HCT116 (cell line): ENCODE data around the gene CXCL5. TPM values are rescaled to one million over a fixed set of nuclear protein-coding genes. Genes with fewer than 3 reads are reported as not detected.

Source experiments
- ATAC-seq: fragments of 200-7000 bp; cut with Tn5 transposase; 2 replicates; pipeline ENCODE4 v1.9.1; 2020; ENCODE audit warnings: mild to moderate bottlenecking, moderate library complexity
- BruUV-seq: library from RNA; stranded (reverse); fragments of 400-500 nt; replicated peaks from 2 replicates; lab custom pipeline; 2021; lab: Mats Ljungman, UMichigan
- CTCF ChIA-PET: fragments of 300-600 bp; sonication (Branson Sonifier 250); formaldehyde crosslinking; loops from one replicate; lab custom pipeline; 2021; ENCODE audit warnings: antibody characterized with exemption; lab: Charles Lee
- POLR2A ChIA-PET: fragments of 300-600, 350-600 bp; sonication (Branson Sonifier 250); formaldehyde crosslinking; loops from one replicate; lab custom pipeline; 2021; ENCODE audit warnings: antibody characterized with exemption; lab: Charles Lee
- RAD21 ChIA-PET, 2 experiments: fragments of 300-600 bp; sonication (Branson Sonifier 250); formaldehyde crosslinking; loops; one replicate each; lab custom pipeline; 2023; ENCODE audit warnings: low total read pairs in 2 of 2; ENCODE audit not compliant: uncharacterized antibody in 2 of 2, unreplicated experiment in 2 of 2, low non-redundant PET in 1 of 2; lab: Charles Lee
- DNase-seq: peaks from one replicate; pipeline ENCODE4 v3.0.0-alpha.2; 2010; ENCODE audit warnings: low read depth, low spot score
- H2AFZ ChIP-seq: fragments of 200-600 bp; shearing (Covaris generic), sonication (generic); 2 replicates; pipeline ENCODE4 v1.6.1; 2017; ENCODE audit warnings: low read depth, mixed run types, mixed read lengths, antibody characterized with exemption, low read length; ENCODE audit not compliant: poor library complexity, severe bottlenecking
- H3K27ac ChIP-seq: 2 replicates; pipeline ENCODE4 v1.5.1; 2012; ENCODE audit warnings: low read depth, low read length
- H3K27me3 ChIP-seq: fragments of 200-600 bp; sonication (generic); 2 replicates; pipeline ENCODE4 v1.6.1; 2016; ENCODE audit warnings: mixed run types, low read length, mixed read lengths; ENCODE audit not compliant: insufficient read depth
- H3K36me3 ChIP-seq, 2 experiments: fragments of 200-500 bp in 1 of 2; fragments of 200-600 bp in 1 of 2; sonication (Bioruptor generic) in 1 of 2; sonication (generic) in 1 of 2; 2 replicates each; pipeline versions ENCODE4 v1.5.1 to v1.6.1; 2014 to 2016; ENCODE audit warnings: low read length in 2 of 2, inconsistent platforms in 1 of 2, mixed read lengths in 1 of 2, mixed run types in 1 of 2; ENCODE audit not compliant: insufficient read depth in 2 of 2, control insufficient read depth in 1 of 2
- H3K4me1 ChIP-seq, 2 experiments: fragments of 200-600 bp in 1 of 2; sonication (generic) in 1 of 2; 2 replicates each; pipeline versions ENCODE4 v1.5.1 to v1.6.1; 2012 to 2017; ENCODE audit warnings: low read length in 2 of 2, inconsistent platforms in 1 of 2, mild to moderate bottlenecking in 1 of 2, mixed read lengths in 1 of 2, mixed run types in 1 of 2, moderate library complexity in 1 of 2; ENCODE audit not compliant: insufficient read depth in 2 of 2, control insufficient read depth in 1 of 2
- H3K4me2 ChIP-seq: fragments of 200-600 bp; sonication (generic); 2 replicates; pipeline ENCODE4 v1.6.1; 2017; ENCODE audit warnings: mixed run types, low read length, mixed read lengths
- H3K4me3 ChIP-seq, 2 experiments: fragments of 200-600 bp in 1 of 2; sonication (generic) in 1 of 2; replicated peaks in 1 of 2; 2 replicates each; pipeline ENCODE4 v1.5.1; 2011 to 2016; ENCODE audit warnings: low read length in 2 of 2, control low read depth in 1 of 2, low read depth in 1 of 2, mild to moderate bottlenecking in 1 of 2, mixed read lengths in 1 of 2, mixed run types in 1 of 2
- H3K79me2 ChIP-seq: fragments of 200-600 bp; sonication (generic); 2 replicates; pipeline ENCODE4 v1.6.1; 2017; ENCODE audit warnings: mild to moderate bottlenecking, mixed run types, low read length, moderate library complexity, mixed read lengths; ENCODE audit not compliant: insufficient read depth
- H3K9ac ChIP-seq: fragments of 200-600 bp; sonication (generic); 2 replicates; pipeline ENCODE4 v1.6.1; 2016; ENCODE audit warnings: low read length, mixed read lengths
- H3K9me2 ChIP-seq: fragments of 200-600 bp; sonication (generic), shearing (Covaris generic); 2 replicates; pipeline ENCODE4 v1.6.1; 2017; ENCODE audit warnings: mixed run types, mild to moderate bottlenecking, moderate library complexity; ENCODE audit not compliant: insufficient read depth
- H3K9me3 ChIP-seq, 2 experiments: fragments of 200-500 bp in 1 of 2; fragments of 200-600 bp in 1 of 2; sonication (Bioruptor generic) in 1 of 2; sonication (generic) in 1 of 2; 2 replicates each; pipeline ENCODE4 v1.6.1; 2014 to 2017; ENCODE audit warnings: low read length in 2 of 2, mixed read lengths in 2 of 2, inconsistent platforms in 1 of 2, low read depth in 1 of 2, mild to moderate bottlenecking in 1 of 2, mixed run types in 1 of 2, moderate library complexity in 1 of 2; ENCODE audit not compliant: control insufficient read depth in 1 of 2, insufficient read depth in 1 of 2
- H4K20me1 ChIP-seq: fragments of 200-600 bp; sonication (generic), shearing (Covaris generic); 2 replicates; pipeline ENCODE4 v1.6.1; 2017; ENCODE audit warnings: mixed run types, mild to moderate bottlenecking, moderate library complexity; ENCODE audit not compliant: insufficient read depth
- ATF3 ChIP-seq: IDR thresholded peaks from 2 replicates; pipeline ENCODE4 v1.6.1; 2012
- CBX3 ChIP-seq: IDR thresholded peaks from 2 replicates; pipeline ENCODE4 v1.6.1; 2012; ENCODE audit warnings: low read depth
- CEBPB ChIP-seq: IDR thresholded peaks from 2 replicates; pipeline ENCODE4 v1.6.1; 2012; ENCODE audit warnings: low read depth
- CTCF ChIP-seq, 3 experiments: fragments of 200-600 bp in 1 of 3; sonication (generic) in 1 of 3; IDR thresholded peaks in 2 of 3; conservative IDR thresholded peaks in 1 of 3; 2 replicates each; pipeline ENCODE4 v1.5.1; 2012 to 2017; ENCODE audit warnings: low read depth in 2 of 3, low read length in 2 of 3, antibody characterized with exemption in 1 of 3, borderline replicate concordance in 1 of 3, control low read depth in 1 of 3, mild to moderate bottlenecking in 1 of 3, mixed read lengths in 1 of 3, mixed run types in 1 of 3, moderate library complexity in 1 of 3; ENCODE audit not compliant: insufficient read depth in 1 of 3
- EGR1 ChIP-seq: IDR thresholded peaks from 2 replicates; pipeline ENCODE4 v1.6.1; 2012; ENCODE audit warnings: low read depth
- EZH2 ChIP-seq: fragments of 200-600 bp; sonication (generic); IDR thresholded peaks from 2 replicates; pipeline ENCODE4 v1.6.1; 2017; ENCODE audit warnings: antibody characterized with exemption, mixed run types
- EZH2phosphoT487 ChIP-seq: fragments of 200-600 bp; IDR thresholded peaks from 2 replicates; pipeline ENCODE4 v1.6.1; 2018; ENCODE audit warnings: antibody characterized with exemption, borderline replicate concordance
- FOSL1 ChIP-seq: IDR thresholded peaks from 2 replicates; pipeline ENCODE4 v1.6.1; 2012; ENCODE audit warnings: low read depth
- JUND ChIP-seq: IDR thresholded peaks from 2 replicates; pipeline ENCODE4 v1.6.1; 2012
- POLR2A ChIP-seq: IDR thresholded peaks from 2 replicates; pipeline ENCODE4 v1.7.0; 2011; ENCODE audit warnings: borderline replicate concordance; ENCODE audit not compliant: insufficient read depth, insufficient read length; ENCODE audit errors: extremely low read depth
- POLR2AphosphoS5 ChIP-seq: IDR thresholded peaks from 2 replicates; pipeline ENCODE4 v1.6.1; 2011; ENCODE audit warnings: mild to moderate bottlenecking, low read depth, low read length, moderate library complexity
- RAD21 ChIP-seq: IDR thresholded peaks from 2 replicates; pipeline ENCODE4 v1.6.1; 2012; ENCODE audit warnings: low read depth, mild to moderate bottlenecking
- SIN3A ChIP-seq: IDR thresholded peaks from 2 replicates; pipeline ENCODE4 v1.6.1; 2012; ENCODE audit warnings: low read depth
- SP1 ChIP-seq: IDR thresholded peaks from 2 replicates; pipeline ENCODE4 v1.6.1; 2012; ENCODE audit warnings: low read depth
- SRF ChIP-seq: IDR thresholded peaks from 2 replicates; pipeline ENCODE4 v1.6.1; 2012; ENCODE audit warnings: low read depth
- YY1 ChIP-seq: IDR thresholded peaks from 2 replicates; pipeline ENCODE4 v1.6.1; 2011; ENCODE audit warnings: low read length, low read depth, moderate library complexity, mild to moderate bottlenecking; ENCODE audit not compliant: insufficient replicate concordance; ENCODE audit errors: extremely low read depth
- ZBTB33 ChIP-seq: IDR thresholded peaks from 2 replicates; pipeline ENCODE4 v1.6.1; 2011; ENCODE audit warnings: mild to moderate bottlenecking, low read length, moderate library complexity; ENCODE audit not compliant: insufficient replicate concordance; ENCODE audit errors: extremely low read depth
- ZNF274 ChIP-seq: fragments of 200-500 bp; sonication (Bioruptor generic); IDR thresholded peaks from 2 replicates; pipeline ENCODE4 v1.6.1; 2014; ENCODE audit warnings: mild to moderate bottlenecking, low read depth, low read length, inconsistent platforms
- intact Hi-C: fragments of 100-400 bp; cut with micrococcal nuclease; formaldehyde crosslinking; loops from 2 replicates; pipeline ENCODE4 v1.10.0; 2022
- total RNA-seq: library from RNA; stranded (reverse); gene quantifications from one replicate; pipeline ENCODE4 v1.2.1, GENCODE V29; 2021; ENCODE audit not compliant: unreplicated experiment

CXCL5 gene
- total RNA-seq, 1 experiment from 2014 or later: not detected

GRCh38 chr4:73991742-73992000 lies 6.8 kb downstream of the CXCL5 start:
- H3K4me1 ChIP-seq: no peaks in the 10 kb centered on the region
- H3K9me2 ChIP-seq: no peaks in the 10 kb centered on the region
- no peak overlapping the region for H3K9ac ChIP-seq
- H3K27ac ChIP-seq: no peak overlapping the region
- DNase-seq (no peak), ATAC-seq (no peak)
- no peaks in the 10 kb centered on the region for H3K9me3 ChIP-seq
- no peaks in the 10 kb centered on the region for H4K20me1 ChIP-seq
- no peaks in the 10 kb centered on the region for H3K79me2 ChIP-seq
- H3K4me2 ChIP-seq: no peak overlapping the region
- ChIA-PET RAD21 (no interaction called here), POLR2A (no interaction called here)
- H3K36me3 ChIP-seq: no peaks in the 10 kb centered on the region
- no TSS peak for BruUV-seq
- no peaks in the 10 kb centered on the region for H3K27me3 ChIP-seq
- H2AFZ ChIP-seq: no peak overlapping the region
- intact Hi-C loops: no loop called here
- TF ChIP-seq CBX3: no peak
- TF ChIP-seq, all 23 proteins: peak for 0
- CTCF ChIA-PET: no interaction called here
- no peak overlapping the region for H3K4me3 ChIP-seq

- no TSS peak for BruUV-seq
- H2AFZ ChIP-seq: no peak overlapping the region
- no peaks in the 10 kb centered on the region for H4K20me1 ChIP-seq
- no peak for DNase-seq
- H3K9ac ChIP-seq: no peak overlapping the region
- no peaks in the 10 kb centered on the region for H3K9me2 ChIP-seq
- H3K4me2 ChIP-seq: no peak overlapping the region
- intact Hi-C loops: no loop called here
- no peaks in the 10 kb centered on the region for H3K9me3 ChIP-seq
- no peaks in the 10 kb centered on the region for H3K27me3 ChIP-seq
- no peak for ATAC-seq
- H3K79me2 ChIP-seq: no peaks in the 10 kb centered on the region
- no peaks in the 10 kb centered on the region for H3K4me1 ChIP-seq
- no peak overlapping the region for H3K4me3 ChIP-seq
- ChIA-PET POLR2A (no interaction called here), RAD21 (no interaction called here), CTCF (no interaction called here)
- no peaks in the 10 kb centered on the region for H3K36me3 ChIP-seq
- no peak overlapping the region for H3K27ac ChIP-seq
- no peak for TF ChIP-seq POLR2AphosphoS5
- TF ChIP-seq ZBTB33: no peak
- no peak for TF ChIP-seq CBX3
- TF ChIP-seq RAD21: no peak
- TF ChIP-seq SRF: no peak
- TF ChIP-seq FOSL1: no peak
- TF ChIP-seq ZNF274: no peak
- TF ChIP-seq JUND: no peak
- no peak for TF ChIP-seq CTCF (IDR thresholded peaks at IDR 0.05 in 2 of 3, conservative IDR thresholded peaks at IDR 0.05 in 1 of 3; ENCODE audit: borderline replicate concordance in 1 of 3, insufficient read depth in 1 of 3, low read depth in 2 of 3, low read length in 2 of 3)
- TF ChIP-seq CEBPB: no peak
- no peak for TF ChIP-seq SP1
- TF ChIP-seq POLR2A: no peak
- no peak for TF ChIP-seq SIN3A
- TF ChIP-seq EZH2phosphoT487: no peak
- TF ChIP-seq ATF3: no peak
- TF ChIP-seq EGR1: no peak
- TF ChIP-seq EZH2: no peak
- no peak for TF ChIP-seq YY1
Observed at GRCh38 chr4:73990988-73991741, 7.3 kb downstream of the CXCL5 start.
